OCI-LY1 (cell line): Measurements from ENCODE around the gene SLBP.

Experiments used
- EZH2 ChIP-seq: fragments of 200-600 bp; sonication (generic), shearing (Covaris generic); IDR thresholded peaks from 2 replicates; pipeline ENCODE4 v1.8.0; 2017; ENCODE audit warnings: borderline replicate concordance, mixed run types, mild to moderate bottlenecking, antibody characterized with exemption, low read length, moderate library complexity, mixed read lengths
- TF ChIP-seq, protein P1 (sequence below): fragments of 200-600 bp; sonication (generic), shearing (Covaris generic); IDR thresholded peaks from 2 replicates; pipeline ENCODE4 v1.5.1; 2017; ENCODE audit warnings: mild to moderate bottlenecking, antibody characterized with exemption, low read length, moderate library complexity, mixed read lengths

DNA sequence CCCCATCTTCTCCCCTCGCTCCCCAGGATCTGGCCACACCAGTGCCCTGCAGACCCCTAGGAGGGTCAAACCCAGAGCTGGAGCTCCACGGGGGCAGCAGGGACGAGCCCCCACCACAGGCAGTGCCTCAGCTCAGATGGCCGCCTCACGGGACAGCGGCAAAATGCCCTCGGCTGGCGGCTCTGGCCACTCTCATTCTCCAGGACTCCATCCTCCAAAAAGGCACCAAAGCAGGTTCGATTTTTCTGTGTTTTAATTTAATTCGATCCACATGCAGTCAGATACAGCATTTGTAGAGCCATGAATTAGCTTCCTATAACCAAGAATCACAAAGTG lies 36.3 kb downstream of the SLBP start:
- TF ChIP-seq, protein P1, sequence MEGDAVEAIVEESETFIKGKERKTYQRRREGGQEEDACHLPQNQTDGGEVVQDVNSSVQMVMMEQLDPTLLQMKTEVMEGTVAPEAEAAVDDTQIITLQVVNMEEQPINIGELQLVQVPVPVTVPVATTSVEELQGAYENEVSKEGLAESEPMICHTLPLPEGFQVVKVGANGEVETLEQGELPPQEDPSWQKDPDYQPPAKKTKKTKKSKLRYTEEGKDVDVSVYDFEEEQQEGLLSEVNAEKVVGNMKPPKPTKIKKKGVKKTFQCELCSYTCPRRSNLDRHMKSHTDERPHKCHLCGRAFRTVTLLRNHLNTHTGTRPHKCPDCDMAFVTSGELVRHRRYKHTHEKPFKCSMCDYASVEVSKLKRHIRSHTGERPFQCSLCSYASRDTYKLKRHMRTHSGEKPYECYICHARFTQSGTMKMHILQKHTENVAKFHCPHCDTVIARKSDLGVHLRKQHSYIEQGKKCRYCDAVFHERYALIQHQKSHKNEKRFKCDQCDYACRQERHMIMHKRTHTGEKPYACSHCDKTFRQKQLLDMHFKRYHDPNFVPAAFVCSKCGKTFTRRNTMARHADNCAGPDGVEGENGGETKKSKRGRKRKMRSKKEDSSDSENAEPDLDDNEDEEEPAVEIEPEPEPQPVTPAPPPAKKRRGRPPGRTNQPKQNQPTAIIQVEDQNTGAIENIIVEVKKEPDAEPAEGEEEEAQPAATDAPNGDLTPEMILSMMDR = no peak
- TF ChIP-seq EZH2 = no peak
